GM12891 (cell line): Measurements from ENCODE around the gene PTGFR.

Experiments
- DNase-seq: peaks from one replicate; pipeline ENCODE4 v3.0.0; 2011; ENCODE audit warnings: low spot score; ENCODE audit not compliant: insufficient read length
- FAIRE-seq: peaks from 2 replicates; lab custom pipeline; 2011; peaks lifted over from hg19 to GRCh38; lab: Jason Lieb, UNC
- PAX5 ChIP-seq: IDR thresholded peaks from 2 replicates; pipeline ENCODE4 v1.6.1; 2011; ENCODE audit warnings: low read length, moderate library complexity, mild to moderate bottlenecking; ENCODE audit not compliant: insufficient read depth, severe bottlenecking
- POLR2A ChIP-seq: IDR thresholded peaks from 2 replicates; pipeline ENCODE4 v1.6.1; 2011; ENCODE audit warnings: low read depth, low read length, control low read depth
- POLR2AphosphoS5 ChIP-seq: IDR thresholded peaks from 2 replicates; pipeline ENCODE4 v1.6.1; 2011; ENCODE audit warnings: low read depth, low read length, control low read depth
- POU2F2 ChIP-seq: IDR thresholded peaks from 2 replicates; pipeline ENCODE4 v1.6.1; 2011; ENCODE audit warnings: low read depth, mild to moderate bottlenecking, control low read depth, low read length, moderate library complexity
- SPI1 ChIP-seq: IDR thresholded peaks from 2 replicates; pipeline ENCODE4 v1.6.1; 2011; ENCODE audit warnings: low read depth, low read length, control low read depth
- TAF1 ChIP-seq: IDR thresholded peaks from 2 replicates; pipeline ENCODE4 v1.6.1; 2011; ENCODE audit warnings: low read depth, low read length, control low read depth

The PTGFR gene

DNA sequence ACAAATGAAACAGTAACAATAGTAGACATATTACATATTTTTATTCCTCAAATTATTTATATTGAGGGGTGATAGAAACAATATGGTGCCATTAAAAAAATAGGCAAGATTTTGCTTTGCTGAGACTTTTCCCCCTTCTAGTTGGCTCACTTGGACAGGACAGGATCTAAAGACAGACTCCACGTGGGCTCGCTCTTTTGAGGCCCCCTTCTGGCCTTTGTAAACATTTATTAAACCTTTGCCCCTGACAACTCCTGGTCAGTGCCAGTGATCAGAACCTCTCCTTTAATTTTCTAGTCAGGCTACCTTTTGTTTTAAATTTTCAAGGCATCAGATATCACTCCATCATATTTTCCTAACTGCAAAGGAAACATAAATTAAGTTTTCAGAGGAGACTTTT is 79.8 kb downstream of the PTGFR start:
- no peak for DNase-seq
- FAIRE-seq = no peak
- TF ChIP-seq POU2F2 (no peak), TAF1 (no peak), PAX5 (no peak), POLR2A (no peak), SPI1 (no peak), POLR2AphosphoS5 (no peak)

DNA sequence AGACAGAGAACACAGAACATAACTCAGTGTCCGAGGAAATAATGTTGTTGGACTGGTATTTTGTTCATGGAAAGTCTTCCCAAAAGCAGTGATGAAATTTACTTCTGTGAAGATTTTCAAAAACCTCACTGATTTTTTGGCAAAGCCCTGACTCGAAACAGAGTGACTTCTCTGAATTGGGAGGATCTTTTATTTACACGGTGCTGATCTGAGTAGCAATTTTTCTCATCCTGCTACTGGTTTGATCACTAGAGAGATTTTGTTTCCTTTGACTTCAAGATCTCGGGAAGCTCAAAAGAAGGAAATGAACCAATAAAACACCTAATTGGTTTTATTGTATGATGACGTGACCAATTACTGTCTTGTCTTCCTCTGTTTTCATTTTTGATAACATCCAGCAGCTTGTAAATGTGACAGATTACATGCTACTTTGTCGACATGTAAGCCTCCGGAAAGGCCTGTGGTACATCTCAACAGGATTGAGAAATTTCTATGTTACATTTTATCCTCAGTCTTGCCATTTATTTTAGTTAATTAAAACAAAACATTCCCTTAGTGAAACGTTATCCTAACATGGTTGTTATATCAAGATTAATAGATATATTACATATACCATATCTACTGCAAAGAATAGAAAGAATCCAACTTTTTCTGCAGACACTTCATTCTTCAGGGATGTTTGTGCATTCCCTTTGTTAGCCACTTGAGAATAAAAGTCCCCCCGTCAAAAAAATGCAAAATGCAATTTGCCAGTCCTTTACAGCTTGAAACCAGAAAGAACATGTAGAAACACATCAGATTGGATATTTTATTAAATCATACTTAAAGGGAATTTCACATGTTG is 86.7 kb downstream of the PTGFR start:
- TF ChIP-seq POLR2A (no peak), POU2F2 (no peak), PAX5 (no peak), POLR2AphosphoS5 (no peak), TAF1 (no peak), SPI1 (no peak)
- DNase-seq = no peak
- FAIRE-seq = no peak

DNA sequence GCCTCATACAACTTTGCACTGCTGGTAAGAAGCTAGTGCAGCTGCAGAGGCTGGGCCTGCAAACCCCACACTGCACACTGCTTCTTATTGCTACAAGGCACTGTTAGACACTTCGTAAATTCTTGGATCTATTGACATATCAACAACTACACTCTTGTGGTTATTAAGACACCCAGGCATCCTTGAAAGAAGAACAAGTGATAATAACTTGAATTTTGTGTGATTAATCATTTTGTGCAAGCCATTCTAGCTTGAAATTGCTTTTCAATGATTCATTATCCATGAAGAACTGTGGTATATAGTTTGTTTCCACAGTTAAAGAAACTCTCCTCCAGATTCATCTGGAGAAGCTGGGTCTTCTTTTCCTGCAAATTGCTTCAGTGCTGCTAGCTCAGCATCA is 95.8 kb downstream of the PTGFR start:
- FAIRE-seq (no peak), DNase-seq (no peak)
- TF ChIP-seq POLR2A (no peak), POU2F2 (no peak), TAF1 (no peak), PAX5 (no peak), SPI1 (no peak), POLR2AphosphoS5 (no peak)

DNA sequence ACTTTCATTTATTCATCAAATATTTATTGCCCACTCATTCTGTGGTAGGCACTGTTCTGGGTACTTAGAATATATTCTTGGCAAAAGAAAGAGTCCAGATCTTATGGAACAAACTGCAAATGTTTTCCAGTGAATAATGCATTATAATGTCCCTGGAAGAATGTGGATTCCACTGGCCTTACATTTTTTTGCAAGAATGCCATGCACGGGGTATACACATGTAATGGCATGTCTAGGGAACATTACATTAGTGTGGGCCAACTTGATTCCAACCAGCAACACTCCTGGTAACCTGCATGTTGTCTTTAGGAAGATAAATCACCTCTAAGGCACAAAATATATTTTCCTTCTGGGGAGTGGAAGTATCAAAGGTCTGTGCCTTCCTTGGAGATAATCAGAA is 96.4 kb downstream of the PTGFR start:
- TF ChIP-seq POU2F2 = no peak
- no peak for TF ChIP-seq PAX5
- no peak for TF ChIP-seq TAF1
- TF ChIP-seq SPI1 = no peak
- no peak for TF ChIP-seq POLR2AphosphoS5
- TF ChIP-seq POLR2A = no peak
- DNase-seq = no peak
- FAIRE-seq = no peak
